Posterior cingulate gyrus (tissue), 11 donors: Measurements from ENCODE around the gene COL6A5.
"Not testable (repeated sequence)": the region's sequence is repeated elsewhere in the genome, so short reads cannot be mapped to it uniquely, and the experiment has no call there.

Experiments used
- DNase-seq, 10 donors: peaks; one replicate each; pipeline versions ENCODE4 v3.0.0 to v3.0.0-alpha.2; 2020 to 2021; ENCODE audit warnings: mixed read lengths in 3 of 10
- intact Hi-C: fragments of 100-400 bp; cut with DNase I; formaldehyde crosslinking; loops from one replicate; pipeline ENCODE4 v1.15.1; 2023

The COL6A5 gene

GRCh38 chr3:130430266-130430665, 84.8 kb downstream of the COL6A5 start:
- intact Hi-C loops, result no loop called here
- no peak for DNase-seq

- DNase-seq, result peak in 2 of 10 donors; percentile 57 to 58
- intact Hi-C loops, result not testable (repeated sequence)
Observed at GRCh38 chr3:130432086-130432485, 86.6 kb downstream of the COL6A5 start.

GRCh38 chr3:130433306-130433705, 87.8 kb downstream of the COL6A5 start:
- DNase-seq, result no peak
- intact Hi-C loops, result no loop called here

- DNase-seq, result no peak
Observed at GRCh38 chr3:130442284-130442683, 96.8 kb downstream of the COL6A5 start.

GRCh38 chr3:130446840-130447239, 101.4 kb downstream of the COL6A5 start:
- DNase-seq, intact Hi-C loops: not testable (repeated sequence)

More at GRCh38 chr3:130442284-130442683, 96.8 kb downstream of the COL6A5 start:
- intact Hi-C loops, result no loop called here

GRCh38 chr3:130448155-130448554, 102.7 kb downstream of the COL6A5 start:
- DNase-seq, intact Hi-C loops: not testable (repeated sequence)

- intact Hi-C loops, result no loop called here
- no peak for DNase-seq
Observed at GRCh38 chr3:130456540-130456939, 111.1 kb downstream of the COL6A5 start.

GRCh38 chr3:130457671-130458070, 112.2 kb downstream of the COL6A5 start:
- intact Hi-C loops, result no loop called here

GRCh38 chr3:130459944-130460343, 114.5 kb downstream of the COL6A5 start:
- intact Hi-C loops, result no loop called here
- no peak for DNase-seq

More at GRCh38 chr3:130457671-130458070, 112.2 kb downstream of the COL6A5 start:
- no peak for DNase-seq

GRCh38 chr3:130462089-130462488, 116.6 kb downstream of the COL6A5 start:
- DNase-seq, result no peak
- intact Hi-C loops, result no loop called here

GRCh38 chr3:130463221-130463620, 117.7 kb downstream of the COL6A5 start:
- DNase-seq, result no peak
- intact Hi-C loops, result no loop called here

- intact Hi-C loops, result no loop called here
Observed at GRCh38 chr3:130465521-130465920, 120.0 kb downstream of the COL6A5 start.

GRCh38 chr3:130468311-130468710, 122.8 kb downstream of the COL6A5 start:
- no peak for DNase-seq
- intact Hi-C loops, result no loop called here

More at GRCh38 chr3:130465521-130465920, 120.0 kb downstream of the COL6A5 start:
- no peak for DNase-seq

GRCh38 chr3:130470126-130470525, 124.7 kb downstream of the COL6A5 start:
- intact Hi-C loops, result no loop called here
- DNase-seq, result no peak

GRCh38 chr3:130473416-130473815, 127.9 kb downstream of the COL6A5 start:
- intact Hi-C loops, result no loop called here
- DNase-seq, result no peak

GRCh38 chr3:130480736-130481135, 135.3 kb downstream of the COL6A5 start:
- intact Hi-C loops, result no loop called here
- no peak for DNase-seq

GRCh38 chr3:130488288-130488687, 142.8 kb downstream of the COL6A5 start:
- no peak for DNase-seq
- intact Hi-C loops, result no loop called here

GRCh38 chr3:130488769-130489450, 143.4 kb downstream of the COL6A5 start:
- DNase-seq, result no peak
- intact Hi-C loops, result no loop called here

GRCh38 chr3:130490241-130490640, 144.8 kb downstream of the COL6A5 start:
- no peak for DNase-seq

GRCh38 chr3:130491431-130491830, 146.0 kb downstream of the COL6A5 start:
- intact Hi-C loops, result no loop called here

More at GRCh38 chr3:130490241-130490640, 144.8 kb downstream of the COL6A5 start:
- intact Hi-C loops, result no loop called here

GRCh38 chr3:130504701-130505100, 159.2 kb downstream of the COL6A5 start:
- DNase-seq, result no peak
- intact Hi-C loops, result no loop called here

More at GRCh38 chr3:130491431-130491830, 146.0 kb downstream of the COL6A5 start:
- peak in 2 of 10 donors; percentile 39 to 69 for DNase-seq

GRCh38 chr3:130506031-130506430, 160.6 kb downstream of the COL6A5 start:
- DNase-seq, result no peak
- intact Hi-C loops, result no loop called here
